Right ventricle myocardium inferior (tissue), 1 donor: Measurements from ENCODE around the gene C1QTNF1. TPM values are rescaled to one million over a fixed set of nuclear protein-coding genes. Genes with fewer than 3 reads are reported as not detected.

ENCODE experiments used
- ATAC-seq: fragments of 200-7000 bp; cut with Tn5 transposase; one replicate; pipeline ENCODE4 v1.9.1; 2020; ENCODE audit warnings: mild to moderate bottlenecking, moderate library complexity
- DNase-seq: peaks from one replicate; pipeline ENCODE4 v3.0.0; 2021; ENCODE audit errors: missing footprints
- intact Hi-C: fragments of 100-400 bp; cut with DNase I; formaldehyde crosslinking; loops from one replicate; pipeline ENCODE4 v1.11.0; 2022
- long read RNA-seq: library from polyadenylated mRNA; unstranded; transcript quantifications from one replicate; pipeline ENCODE4 v2.0.0, GENCODE V29; 2021
- total RNA-seq: library from RNA; stranded (reverse); fragmentation: NEBNext Ultra II Directional; extraction: Animal tissue kit (Norgen Biotek cat#: 25700); gene quantifications from one replicate; pipeline ENCODE4 v1.2.1, GENCODE V29; 2021
- donor health status: DM: no; HTN: yes; CAD: no; lungs with severe emphysema.

Gene C1QTNF1
- total RNA-seq = 240 TPM
- long read RNA-seq, transcript C1QTNF1-205 (4 exons, 1,294 nt) = minor isoform, 15 of 165 reads
- long read RNA-seq, transcript C1QTNF1-204 (4 exons, 2,833 nt) = minor isoform, 5 of 165 reads
- long read RNA-seq, transcript C1QTNF1-206 (4 exons, 1,672 nt) = major isoform, 74 of 165 reads
- long read RNA-seq, transcript C1QTNF1-207 (5 exons, 1,396 nt) = minor isoform, 18 of 165 reads
- long read RNA-seq, partial matches to known transcripts = 42 of 165 reads
- long read RNA-seq, other reads (novel, unspliced or antisense) = 8 of 165 reads

GRCh38 chr17:79023886-79024771 is at the start of gene C1QTNF1:
C1QTNF1 (plus strand) TSS chr17:79024169; CDS start chr17:79043969, 19,800 bp downstream.
- DNase-seq (peak; percentile 84), ATAC-seq (peak; percentile 25)
- intact Hi-C loops = loop anchor here (2.0 to 5.0 kb wide), 2 partner anchors 23 to 368 kb away; no protein-coding TSS in a partner anchor

- ATAC-seq = peak; percentile 47
- intact Hi-C loops = loop anchor here (5.0 to 10.0 kb wide), 2 partner anchors 48 to 250 kb away; partner anchors contain the start of gene TIMP2
- peak; percentile 76 for DNase-seq
These were observed 49.1 kb upstream of the C1QTNF1 start for GRCh38 chr17:78974635-78975591.

GRCh38 chr17:78976907-78977680 is 46.9 kb upstream of the C1QTNF1 start:
- intact Hi-C loops = loop anchor here (10.0 kb wide), 1 partner anchor 252 kb away; no protein-coding TSS in a partner anchor
- no peak for ATAC-seq
- DNase-seq = peak; percentile 57

GRCh38 chr17:78977681-78977943 is 46.4 kb upstream of the C1QTNF1 start:
- DNase-seq = peak; percentile 45
- intact Hi-C loops = loop anchor here (10.0 kb wide), 1 partner anchor 253 kb away; no protein-coding TSS in a partner anchor
- ATAC-seq = no peak

GRCh38 chr17:78977997-78978973 is 45.7 kb upstream of the C1QTNF1 start:
- intact Hi-C loops = loop anchor here (10.0 kb wide), 1 partner anchor 253 kb away; no protein-coding TSS in a partner anchor
- peak; percentile 74 for DNase-seq
- ATAC-seq = peak; percentile 68

GRCh38 chr17:78979780-78980623 is 44.0 kb upstream of the C1QTNF1 start, which contains the start of gene LGALS3BP:
LGALS3BP (minus strand) TSS chr17:78979923; CDS start chr17:78977191, 2,732 bp downstream.
- DNase-seq = peak; percentile 85
- ATAC-seq = peak; percentile 73
- intact Hi-C loops = loop anchor here (10.0 kb wide), 1 partner anchor 255 kb away; no protein-coding TSS in a partner anchor

GRCh38 chr17:78980624-78980972 is 43.4 kb upstream of the C1QTNF1 start:
- ATAC-seq (no peak), DNase-seq (peak; percentile 50)
- intact Hi-C loops = no loop called here

GRCh38 chr17:78981010-78981888 is 42.7 kb upstream of the C1QTNF1 start:
- peak; percentile 42 for DNase-seq
- ATAC-seq = no peak
- intact Hi-C loops = no loop called here

GRCh38 chr17:78985395-78985794 is 38.6 kb upstream of the C1QTNF1 start:
- ATAC-seq (no peak), DNase-seq (no peak)
- intact Hi-C loops = no loop called here

- DNase-seq (peak; percentile 52), ATAC-seq (peak; percentile 73)
- intact Hi-C loops = loop anchor here (2.0 kb wide), 1 partner anchor 41 kb away; no protein-coding TSS in a partner anchor
These were observed 37.8 kb upstream of the C1QTNF1 start for GRCh38 chr17:78986048-78986648.

- intact Hi-C loops = loop anchor here (2.0 kb wide), 1 partner anchor 40 kb away; no protein-coding TSS in a partner anchor
- ATAC-seq (peak; percentile 52), DNase-seq (peak; percentile 53)
These were observed 37.2 kb upstream of the C1QTNF1 start for GRCh38 chr17:78986649-78987328.

GRCh38 chr17:78988152-78988551 is 35.8 kb upstream of the C1QTNF1 start:
- intact Hi-C loops = no loop called here
- DNase-seq (peak; percentile 33), ATAC-seq (no peak)

- DNase-seq = peak; percentile 60
- no peak for ATAC-seq
- intact Hi-C loops = no loop called here
These were observed 33.5 kb upstream of the C1QTNF1 start for GRCh38 chr17:78990349-78991016.
